NB4 (cell line): ENCODE measurements around the gene SCN9A.

Source experiments
- MAX ChIP-seq: IDR thresholded peaks from 2 replicates; pipeline ENCODE4 v1.6.1; 2011; ENCODE audit warnings: low read depth, low read length
- MYC ChIP-seq: IDR thresholded peaks from 2 replicates; pipeline ENCODE4 v1.6.1; 2011; ENCODE audit warnings: low read depth, low read length
- POLR2A ChIP-seq: IDR thresholded peaks from 2 replicates; pipeline ENCODE4 v1.6.1; 2011; ENCODE audit warnings: mild to moderate bottlenecking; ENCODE audit not compliant: insufficient read length; ENCODE audit errors: extremely low read depth
- TF ChIP-seq, protein P1 (sequence below): IDR thresholded peaks from one replicate; pipeline ENCODE4 v1.5.1; 2012; ENCODE audit warnings: low read depth, low read length

DNA sequence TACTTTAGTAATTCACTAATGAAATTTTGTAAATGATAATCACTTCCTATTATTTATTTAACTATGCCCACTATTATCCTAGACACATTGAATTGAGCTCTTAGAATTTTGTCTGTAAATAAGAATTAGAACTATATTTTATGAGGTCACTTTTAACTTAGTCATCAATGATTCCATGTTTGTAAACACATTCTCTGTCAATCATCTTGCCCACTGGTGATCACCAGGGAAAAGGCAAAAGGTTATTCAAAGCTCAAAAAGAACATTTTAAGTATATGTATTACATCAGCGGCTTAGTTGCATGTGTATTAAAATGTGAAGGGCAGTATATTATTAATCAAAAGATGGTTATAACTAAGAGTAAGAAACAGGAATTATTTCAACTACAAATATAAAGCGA is 25.2 kb downstream of the SCN9A start:
- TF ChIP-seq, protein P1, sequence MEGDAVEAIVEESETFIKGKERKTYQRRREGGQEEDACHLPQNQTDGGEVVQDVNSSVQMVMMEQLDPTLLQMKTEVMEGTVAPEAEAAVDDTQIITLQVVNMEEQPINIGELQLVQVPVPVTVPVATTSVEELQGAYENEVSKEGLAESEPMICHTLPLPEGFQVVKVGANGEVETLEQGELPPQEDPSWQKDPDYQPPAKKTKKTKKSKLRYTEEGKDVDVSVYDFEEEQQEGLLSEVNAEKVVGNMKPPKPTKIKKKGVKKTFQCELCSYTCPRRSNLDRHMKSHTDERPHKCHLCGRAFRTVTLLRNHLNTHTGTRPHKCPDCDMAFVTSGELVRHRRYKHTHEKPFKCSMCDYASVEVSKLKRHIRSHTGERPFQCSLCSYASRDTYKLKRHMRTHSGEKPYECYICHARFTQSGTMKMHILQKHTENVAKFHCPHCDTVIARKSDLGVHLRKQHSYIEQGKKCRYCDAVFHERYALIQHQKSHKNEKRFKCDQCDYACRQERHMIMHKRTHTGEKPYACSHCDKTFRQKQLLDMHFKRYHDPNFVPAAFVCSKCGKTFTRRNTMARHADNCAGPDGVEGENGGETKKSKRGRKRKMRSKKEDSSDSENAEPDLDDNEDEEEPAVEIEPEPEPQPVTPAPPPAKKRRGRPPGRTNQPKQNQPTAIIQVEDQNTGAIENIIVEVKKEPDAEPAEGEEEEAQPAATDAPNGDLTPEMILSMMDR, result no peak
- TF ChIP-seq POLR2A (no peak), MAX (no peak), MYC (no peak)
